H1 (cell line): Measurements from ENCODE around the gene PSAP. TPM values are rescaled to one million over a fixed set of nuclear protein-coding genes. Genes with fewer than 3 reads are reported as not detected.

Experiments used
- ATF3 ChIP-seq: IDR thresholded peaks from 2 replicates; pipeline ENCODE4 v1.6.1; 2011; ENCODE audit warnings: low read depth, mild to moderate bottlenecking, low read length; ENCODE audit not compliant: insufficient read depth
- CTCF ChIP-seq, 3 experiments: IDR thresholded peaks; 1 replicate in 2 of 3; 2 replicates in 1 of 3; pipeline versions ENCODE4 v1.5.1 to v1.6.1; 2011; ENCODE audit warnings: low read length in 3 of 3, mild to moderate bottlenecking in 3 of 3, inconsistent platforms in 2 of 3, low read depth in 1 of 3, moderate library complexity in 1 of 3; ENCODE audit not compliant: insufficient read depth in 1 of 3; ENCODE audit errors: control extremely low read depth in 1 of 3
- JUND ChIP-seq: IDR thresholded peaks from 2 replicates; pipeline ENCODE4 v1.6.1; 2011; ENCODE audit warnings: mild to moderate bottlenecking, improper control_type of control experiment, low read length
- KDM4A ChIP-seq: IDR thresholded peaks from one replicate; pipeline ENCODE4 v1.7.1; 2012; ENCODE audit warnings: low read depth, mild to moderate bottlenecking, moderate library complexity, low read length, inconsistent platforms; ENCODE audit not compliant: severe bottlenecking
- SP1 ChIP-seq: IDR thresholded peaks from 2 replicates; pipeline ENCODE4 v1.6.1; 2011; ENCODE audit warnings: low read depth, low read length
- SUZ12 ChIP-seq: fragments of 200-600 bp; sonication (generic); IDR thresholded peaks from 2 replicates; pipeline ENCODE4 v1.6.1; 2012; ENCODE audit warnings: mild to moderate bottlenecking, inconsistent platforms, low read length, moderate library complexity, mixed read lengths
- polyA plus RNA-seq, 7 experiments: library from polyadenylated mRNA; depleted of rRNA in 3 of 7; stranded (reverse) in 5 of 7; unstranded in 2 of 7; fragments of >200 nt in 5 of 7; fragments of 200-250 nt in 2 of 7; gene quantifications; 1 replicate in 5 of 7; 2 replicates in 1 of 7; 4 replicates in 1 of 7; pipeline versions ENCODE4 v1.2.1 to v1.2.3, GENCODE V29; 2011 to 2013; ENCODE audit warnings: missing spikeins in 2 of 7, mixed read lengths in 2 of 7
- total RNA-seq: library from RNA; stranded (reverse); fragmentation: NEBNext Ultra II Directional; extraction: Animal tissue kit (Norgen Biotek cat#: 25700); gene quantifications from 2 replicates; pipeline ENCODE4 v1.2.1, GENCODE V29; 2021

The PSAP gene
- total and polyA plus RNA-seq, 2 of the 8 experiments (the other 6 are each of a cell fraction or from before 2014, with no cell fraction given) = 386 to 504 TPM

GRCh38 chr10:71773221-71773971 is 77.7 kb downstream of the PSAP start, which contains the start of gene VSIR (continued):
- TF ChIP-seq SP1 (0 out of 2 replicates have a peak, but pooled peaks have one; percentile 16), SUZ12 (peak; percentile 31; the same call in 1 of the 2 replicates), KDM4A (peak; percentile 88), JUND (no peak), CTCF (IDR thresholded peaks at IDR 0.05; ENCODE audit: control extremely low read depth in 1 of 3, insufficient read depth in 1 of 3, low read depth in 1 of 3, low read length in 3 of 3) (peak; percentile 75 to 78 (median 75)), ATF3 (no peak)
